ENCODE measurements around the gene PHKG2.

DNA sequence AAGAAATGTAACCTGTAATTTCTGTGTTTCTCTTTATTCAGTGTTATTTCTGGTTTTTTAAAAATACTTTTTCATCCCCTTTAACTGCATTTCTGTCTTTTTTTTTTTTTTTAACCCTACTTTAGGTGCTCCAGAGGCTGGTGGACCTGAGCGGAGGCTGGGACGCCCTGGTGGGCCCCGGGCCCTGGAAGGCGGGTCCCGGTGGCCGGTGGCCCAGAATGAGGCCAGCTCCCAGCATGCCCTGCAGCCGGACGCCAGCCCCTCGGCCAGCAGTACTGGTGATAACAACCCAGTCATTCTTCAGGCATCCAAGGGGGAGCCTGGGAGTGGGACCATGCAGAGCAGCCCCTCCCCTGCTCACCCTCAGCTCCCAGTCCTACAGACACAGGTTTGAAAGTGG, 47.7 kb upstream of the PHKG2 start:
- TF ChIP-seq, protein P1, sequence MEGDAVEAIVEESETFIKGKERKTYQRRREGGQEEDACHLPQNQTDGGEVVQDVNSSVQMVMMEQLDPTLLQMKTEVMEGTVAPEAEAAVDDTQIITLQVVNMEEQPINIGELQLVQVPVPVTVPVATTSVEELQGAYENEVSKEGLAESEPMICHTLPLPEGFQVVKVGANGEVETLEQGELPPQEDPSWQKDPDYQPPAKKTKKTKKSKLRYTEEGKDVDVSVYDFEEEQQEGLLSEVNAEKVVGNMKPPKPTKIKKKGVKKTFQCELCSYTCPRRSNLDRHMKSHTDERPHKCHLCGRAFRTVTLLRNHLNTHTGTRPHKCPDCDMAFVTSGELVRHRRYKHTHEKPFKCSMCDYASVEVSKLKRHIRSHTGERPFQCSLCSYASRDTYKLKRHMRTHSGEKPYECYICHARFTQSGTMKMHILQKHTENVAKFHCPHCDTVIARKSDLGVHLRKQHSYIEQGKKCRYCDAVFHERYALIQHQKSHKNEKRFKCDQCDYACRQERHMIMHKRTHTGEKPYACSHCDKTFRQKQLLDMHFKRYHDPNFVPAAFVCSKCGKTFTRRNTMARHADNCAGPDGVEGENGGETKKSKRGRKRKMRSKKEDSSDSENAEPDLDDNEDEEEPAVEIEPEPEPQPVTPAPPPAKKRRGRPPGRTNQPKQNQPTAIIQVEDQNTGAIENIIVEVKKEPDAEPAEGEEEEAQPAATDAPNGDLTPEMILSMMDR (IDR thresholded peaks at IDR 0.05) = no peak
- TF ChIP-seq POLR2A (IDR thresholded peaks at IDR 0.05) (no peak), EP300 (IDR thresholded peaks at IDR 0.05) (no peak)
